GM19043 (cell line): ENCODE results near the gene WWOX.

Experiments
- ATAC-seq: cut with Tn5 transposase; IDR thresholded peaks from one replicate; pipeline ENCODE4 v1.9.1; 2021; ENCODE audit warnings: low read depth; ENCODE audit not compliant: unreplicated experiment

Gene WWOX

DNA sequence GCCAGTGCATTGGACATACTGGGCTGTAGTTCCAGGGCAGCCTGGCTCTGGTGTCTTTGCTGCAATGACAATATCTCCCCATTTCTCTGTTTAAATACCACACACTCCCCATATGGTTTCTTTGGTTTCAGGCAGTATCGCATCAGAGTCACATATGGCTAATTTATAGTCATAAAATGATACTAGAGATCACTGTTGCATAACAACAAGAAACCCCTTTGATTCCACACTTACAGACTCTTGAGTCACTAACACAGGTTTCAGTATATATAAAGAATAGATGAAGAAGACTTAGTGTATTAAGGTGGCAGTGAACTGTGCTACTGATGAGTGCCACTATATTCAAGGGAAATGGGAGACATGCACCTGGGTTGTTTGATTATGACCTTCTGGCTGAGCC, 281.6 kb downstream of the WWOX start:
- ATAC-seq = no peak

DNA sequence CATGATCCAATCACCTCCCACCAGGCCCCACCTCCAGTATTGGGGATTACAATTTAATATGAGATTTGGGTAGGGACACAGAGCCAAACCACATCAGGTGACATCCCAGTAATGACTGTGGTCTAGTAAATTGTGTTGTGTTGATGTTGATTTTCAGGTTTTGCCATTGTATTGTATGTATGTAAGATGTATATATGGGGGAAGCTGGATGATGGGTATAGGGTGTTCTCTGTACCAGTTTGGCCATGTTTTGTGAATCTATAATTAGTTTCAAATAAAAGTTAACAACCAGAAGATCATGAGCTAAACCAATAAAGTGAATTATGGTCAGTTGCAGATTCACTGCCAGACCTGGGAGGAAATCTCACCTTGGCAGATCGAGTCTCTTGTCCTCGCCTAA, 283.7 kb downstream of the WWOX start:
- no peak for ATAC-seq

DNA sequence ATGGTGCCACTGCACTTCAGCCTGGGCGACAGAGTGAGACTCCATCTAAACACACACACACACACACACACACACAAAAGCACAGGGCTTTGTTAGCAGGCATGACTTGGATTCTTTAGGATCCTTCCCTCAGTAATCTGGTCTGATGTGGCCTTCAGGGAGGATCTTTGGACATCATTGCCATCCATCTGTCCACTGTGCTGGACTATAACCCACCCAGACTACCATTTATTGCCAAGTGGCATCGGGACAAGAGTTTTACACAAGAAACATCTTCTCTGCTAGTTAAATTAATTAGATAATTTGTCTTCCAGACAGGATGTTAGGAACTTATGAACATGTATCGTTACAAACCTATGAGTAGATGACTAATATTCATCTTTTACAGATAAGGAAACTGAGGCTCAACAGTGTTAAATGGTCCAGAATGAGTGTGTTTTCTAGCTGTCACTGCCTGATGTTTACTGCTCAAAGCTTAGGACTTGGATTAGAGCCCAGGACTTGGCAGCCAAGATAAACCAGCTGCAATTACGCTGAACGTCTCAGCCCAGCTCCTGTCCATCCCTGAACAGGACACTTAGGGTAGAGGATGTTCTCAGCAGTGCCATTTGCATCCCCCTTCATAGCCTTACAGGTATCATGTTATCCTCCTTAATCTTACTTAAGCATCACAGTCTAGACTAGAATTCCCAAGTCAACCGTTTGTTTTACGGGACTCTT, 285.8 kb downstream of the WWOX start:
- ATAC-seq = no peak

DNA sequence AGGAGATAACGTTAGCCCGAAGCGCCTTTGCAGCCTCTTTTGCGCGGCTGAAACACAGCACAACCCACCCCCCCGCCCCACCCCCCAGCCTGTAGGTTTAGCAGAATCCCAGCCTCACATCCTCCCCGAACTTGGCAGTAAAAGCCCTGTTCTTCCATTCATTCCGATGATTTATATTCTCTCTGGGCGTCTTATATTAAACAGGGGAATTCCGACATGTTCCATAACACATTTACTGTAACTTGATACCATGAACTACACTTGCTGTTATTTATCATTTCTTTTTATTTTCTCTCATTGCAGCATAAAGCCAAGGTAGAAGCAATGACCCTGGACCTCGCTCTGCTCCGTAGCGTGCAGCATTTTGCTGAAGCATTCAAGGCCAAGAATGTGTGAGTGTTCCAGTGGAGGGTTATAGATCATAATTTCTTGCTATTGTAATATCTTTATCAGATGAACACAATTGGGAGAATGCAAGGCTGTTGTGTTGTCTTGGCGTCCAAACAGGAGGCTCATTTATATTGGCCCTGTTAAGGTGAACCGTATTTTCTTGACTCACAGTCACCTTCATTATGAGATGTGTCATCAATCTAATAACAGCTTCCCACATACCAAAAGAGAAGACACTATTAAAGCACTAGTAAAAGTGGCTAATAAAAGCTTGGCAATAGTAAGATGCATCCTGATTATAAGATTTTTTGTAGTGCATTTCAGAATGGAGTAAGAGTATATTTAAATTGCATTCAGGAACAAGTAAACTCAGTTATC, 287.3 kb downstream of the WWOX start:
- no peak for ATAC-seq

DNA sequence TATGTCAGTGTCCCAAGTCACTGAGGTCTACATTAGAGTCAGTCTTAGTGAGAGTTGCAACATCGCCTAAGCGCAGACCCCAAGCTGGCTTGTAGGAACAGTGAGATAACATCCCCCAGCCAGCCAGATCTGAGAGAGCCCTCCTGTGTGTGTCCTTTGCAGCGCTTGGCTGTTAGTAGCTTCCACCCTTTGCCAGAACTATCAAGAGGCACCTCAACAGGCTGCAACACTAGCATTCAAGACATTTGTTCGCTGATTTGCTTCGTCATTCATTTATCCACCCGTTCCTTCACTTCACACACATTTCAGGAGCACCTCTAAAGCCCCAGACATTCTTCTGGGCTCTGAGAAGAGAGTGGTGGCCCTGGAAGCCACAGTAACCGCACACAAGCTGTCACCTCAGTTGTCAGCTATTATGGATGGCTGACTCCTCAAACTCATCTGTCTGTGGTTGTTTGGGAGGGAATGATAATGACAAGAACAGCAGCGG, 289.6 kb downstream of the WWOX start:
- no peak for ATAC-seq

DNA sequence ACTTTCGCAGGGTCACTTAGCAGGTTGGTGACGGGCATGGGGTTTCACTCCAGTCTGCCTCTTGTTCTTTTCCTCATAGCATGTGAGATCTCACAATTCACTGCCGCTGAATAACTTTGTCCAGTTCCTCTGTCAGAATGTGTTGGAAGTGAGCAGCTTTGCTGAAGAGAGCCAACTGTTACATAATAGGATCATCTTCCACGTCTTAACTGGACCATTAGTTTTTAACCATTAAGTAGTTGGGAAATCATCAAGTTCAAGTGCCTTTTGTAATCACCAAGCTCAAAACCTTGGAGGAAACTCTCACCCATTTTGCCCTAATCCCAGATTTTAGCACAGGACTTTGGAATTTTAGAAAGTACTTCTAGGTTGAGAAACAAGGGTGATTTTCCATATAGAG, 290.6 kb downstream of the WWOX start:
- no peak for ATAC-seq

DNA sequence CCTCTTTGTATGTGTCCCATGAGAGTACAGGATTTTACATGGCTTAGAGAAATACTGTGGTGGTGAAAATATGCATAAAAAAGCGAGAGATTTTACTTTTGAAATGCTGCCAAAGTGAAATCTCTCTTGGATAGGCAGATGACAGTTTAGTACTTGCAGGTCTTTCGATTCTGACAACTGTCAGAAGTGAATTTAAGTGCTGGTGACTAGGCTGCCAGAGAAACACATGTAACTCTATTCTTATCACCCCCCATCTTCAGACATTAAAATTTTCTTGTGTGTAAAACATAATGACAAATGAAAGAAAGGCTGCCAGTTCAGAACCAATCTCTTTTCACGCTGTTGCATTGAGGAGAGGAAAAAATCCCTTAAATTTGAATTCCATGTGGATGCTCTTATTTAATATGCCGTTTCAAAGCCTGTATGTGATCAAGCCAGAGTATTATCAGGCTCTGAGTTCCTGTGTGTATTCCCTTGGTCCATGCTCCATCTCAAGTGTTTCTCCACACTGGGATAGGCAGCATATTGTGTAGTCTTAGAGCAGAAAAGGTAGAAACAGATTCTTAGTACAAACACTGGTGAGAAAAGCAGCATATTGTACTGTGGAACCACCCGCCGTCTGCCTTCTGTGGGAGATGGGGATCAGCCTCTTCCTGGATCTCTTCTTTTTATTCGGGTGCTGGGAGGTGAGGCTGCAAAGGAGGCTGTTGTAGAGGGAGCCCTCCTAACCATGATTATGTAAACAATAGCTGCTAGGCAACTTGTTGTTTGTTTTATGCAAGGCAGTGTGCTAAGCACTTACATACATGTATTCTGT, 291.3 kb downstream of the WWOX start:
- no peak for ATAC-seq

DNA sequence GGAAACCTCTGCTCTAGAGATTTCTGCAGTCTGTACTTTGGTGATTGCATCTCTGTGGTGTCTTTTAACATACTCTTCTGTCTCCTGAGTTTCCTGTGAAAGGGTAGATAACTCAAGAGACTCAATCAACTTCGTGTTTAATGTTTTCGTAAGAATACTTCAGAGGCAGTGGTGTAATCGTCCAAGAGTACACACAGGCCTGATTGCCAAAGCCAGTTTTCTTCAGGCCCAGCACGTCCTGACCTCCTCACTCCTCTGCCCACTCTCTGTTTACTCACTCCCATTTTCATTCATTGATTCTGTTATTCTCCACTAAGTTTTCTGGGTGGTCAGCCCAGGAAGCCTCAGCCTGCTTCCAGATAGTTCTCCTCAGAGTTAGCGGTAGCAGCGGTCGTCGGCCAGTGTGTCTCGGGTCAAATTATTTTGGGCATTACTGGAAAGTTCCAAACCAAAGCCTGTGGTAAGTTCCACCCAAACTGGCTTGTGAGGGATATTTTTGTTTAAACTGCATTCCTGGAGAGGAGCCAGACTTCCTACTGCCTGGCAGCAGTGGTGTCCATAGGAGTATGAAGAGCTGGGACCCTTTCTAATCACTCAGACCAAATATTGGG, 293.2 kb downstream of the WWOX start:
- no peak for ATAC-seq

DNA sequence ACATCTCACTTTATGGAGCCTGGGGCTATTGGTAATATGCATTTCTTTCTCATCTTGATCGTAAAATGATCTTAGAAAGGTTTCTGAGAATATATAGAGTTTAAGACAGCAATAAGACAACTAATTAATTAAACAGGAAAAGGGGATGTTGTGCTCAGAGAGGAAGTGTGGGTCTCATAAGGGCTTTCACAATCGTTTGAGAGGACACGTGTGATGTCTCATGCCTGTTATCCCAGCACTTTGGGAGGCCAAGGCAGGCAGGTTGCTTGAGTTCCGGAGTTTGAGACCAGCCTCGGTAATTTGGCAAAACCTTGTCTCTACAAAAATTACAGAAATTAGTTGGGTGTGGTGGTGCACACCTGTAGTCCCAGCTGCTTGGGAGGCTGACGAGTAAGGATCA, 295.6 kb downstream of the WWOX start:
- no peak for ATAC-seq

DNA sequence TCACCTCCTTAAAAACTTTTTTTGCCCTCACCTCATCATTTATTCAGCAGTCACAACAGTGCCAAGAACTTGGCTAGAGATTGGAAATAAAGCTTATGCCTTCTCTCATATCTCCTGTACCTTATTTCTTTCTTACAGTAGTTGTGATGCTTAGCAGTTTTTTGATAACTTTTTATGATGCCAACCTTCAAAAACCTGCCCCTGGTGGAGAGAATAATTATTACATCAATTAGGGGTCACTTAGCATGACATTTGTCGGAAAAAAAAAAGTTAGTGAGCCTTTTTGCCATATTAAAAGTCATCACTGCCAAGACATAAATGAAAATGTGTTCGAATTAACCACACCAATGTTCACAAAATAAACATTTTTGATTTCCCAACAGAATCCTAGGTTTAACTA, 296.6 kb downstream of the WWOX start:
- ATAC-seq = no peak

DNA sequence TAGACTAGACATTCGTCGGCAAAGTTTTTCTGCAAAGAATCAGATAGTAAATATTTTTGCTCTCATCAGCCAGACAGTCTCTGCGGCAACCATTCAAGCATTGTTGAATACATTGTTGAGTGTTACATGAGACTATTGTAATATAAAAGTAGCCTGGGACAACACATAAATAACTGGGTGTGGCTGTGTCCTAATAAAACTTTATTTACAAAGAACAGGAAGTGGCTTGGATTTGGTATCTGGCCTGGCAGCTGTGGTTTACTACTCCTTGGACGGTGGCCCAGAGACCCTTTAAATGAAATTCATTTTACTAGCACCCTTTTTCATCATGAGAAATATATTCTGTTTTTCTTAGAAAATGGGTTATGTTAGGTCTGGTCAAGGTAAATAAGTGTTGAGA, 297.2 kb downstream of the WWOX start:
- no peak for ATAC-seq

DNA sequence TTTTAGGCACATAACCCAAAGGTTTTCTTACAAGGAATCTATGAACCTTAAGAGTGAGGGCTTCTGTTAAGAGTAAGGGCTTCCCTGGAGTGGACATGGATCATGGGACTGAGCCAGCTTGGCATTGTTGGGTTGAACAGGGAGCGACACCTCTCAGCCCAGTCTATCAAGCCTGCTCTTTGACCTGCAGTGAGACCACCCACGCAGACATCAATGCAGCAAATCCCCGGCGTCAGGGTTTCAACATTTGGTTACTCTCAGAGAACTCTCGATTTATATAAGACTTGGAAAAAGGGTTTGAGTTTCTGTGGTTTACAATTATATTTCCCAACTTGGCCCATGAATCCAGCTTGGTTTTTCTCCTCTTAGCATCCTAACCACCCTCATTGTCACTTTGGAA, 299.9 kb downstream of the WWOX start:
- no peak for ATAC-seq

DNA sequence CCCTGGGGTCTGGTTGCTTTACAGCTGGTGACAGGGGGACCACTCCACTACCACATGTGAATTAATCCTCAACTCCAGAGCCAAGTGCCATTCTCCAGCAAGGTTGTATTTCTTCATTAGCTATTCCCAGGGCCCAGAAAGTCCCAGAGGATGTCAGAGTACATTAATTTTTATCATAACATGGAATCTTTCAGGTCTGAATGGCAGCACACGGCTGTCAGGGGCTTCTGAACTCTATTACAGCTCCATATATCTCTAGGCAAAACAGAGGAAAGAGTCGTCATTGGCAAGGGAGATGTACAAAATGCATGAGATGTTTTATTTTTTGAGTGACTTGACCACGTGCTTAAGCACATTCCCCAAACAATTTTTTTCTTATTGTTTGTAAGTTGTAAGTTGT, 303.4 kb downstream of the WWOX start:
- no peak for ATAC-seq

DNA sequence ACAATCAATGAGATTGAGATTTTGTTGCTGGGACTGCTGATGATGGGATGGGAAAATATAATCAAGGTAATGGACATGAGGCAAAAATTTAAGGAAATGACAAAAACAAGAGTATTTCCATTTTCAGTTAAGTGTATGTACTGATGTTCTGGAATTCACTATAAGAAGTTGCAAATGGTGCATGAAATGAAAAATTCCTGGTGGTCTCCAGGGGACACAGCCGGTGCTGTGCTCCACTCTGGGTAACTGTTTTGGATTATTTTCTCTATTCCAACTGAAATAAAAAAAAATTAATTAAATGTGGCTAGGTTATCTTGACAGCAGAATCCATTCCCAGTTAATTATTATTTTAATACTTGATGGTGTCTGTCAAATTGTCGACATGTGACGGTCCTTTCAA, 305.6 kb downstream of the WWOX start:
- ATAC-seq = no peak

DNA sequence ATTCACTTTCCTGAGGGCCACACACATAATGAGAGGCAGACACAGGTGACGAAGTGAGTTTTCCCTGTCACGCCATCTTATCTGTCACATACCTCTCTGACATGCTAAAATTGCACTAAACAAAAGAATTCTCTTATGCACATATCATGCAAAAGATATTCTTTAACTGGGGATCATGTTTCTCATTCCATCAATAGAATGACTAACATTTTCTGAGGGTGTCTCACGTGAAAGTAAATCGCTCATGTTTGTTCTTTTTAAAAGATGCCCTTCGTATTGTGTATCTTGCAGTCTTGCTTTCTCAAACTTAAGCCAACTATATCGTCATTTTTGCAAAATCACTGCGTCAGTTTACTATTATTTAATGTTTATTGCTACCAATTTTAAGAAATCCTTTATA, 306.4 kb downstream of the WWOX start:
- ATAC-seq = no peak

DNA sequence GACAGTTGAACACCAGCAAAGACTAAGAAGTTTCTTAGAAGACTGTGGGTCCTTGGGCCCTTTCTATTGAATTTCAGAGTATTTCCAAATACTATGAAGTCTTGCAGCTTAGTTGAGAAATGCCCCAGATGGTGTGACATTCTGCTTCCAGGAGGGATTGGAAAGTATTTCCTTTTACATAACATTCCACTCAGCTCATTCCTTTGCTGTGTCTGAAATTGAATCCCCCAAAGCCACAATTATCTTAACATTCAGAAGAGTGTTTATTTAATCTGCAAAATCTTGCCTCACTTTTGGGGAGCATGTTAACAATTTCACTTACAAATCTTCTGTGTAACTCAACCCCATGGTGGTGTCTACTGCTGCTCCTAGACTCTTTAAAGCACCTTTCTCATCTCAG, 307.7 kb downstream of the WWOX start:
- ATAC-seq = no peak

DNA sequence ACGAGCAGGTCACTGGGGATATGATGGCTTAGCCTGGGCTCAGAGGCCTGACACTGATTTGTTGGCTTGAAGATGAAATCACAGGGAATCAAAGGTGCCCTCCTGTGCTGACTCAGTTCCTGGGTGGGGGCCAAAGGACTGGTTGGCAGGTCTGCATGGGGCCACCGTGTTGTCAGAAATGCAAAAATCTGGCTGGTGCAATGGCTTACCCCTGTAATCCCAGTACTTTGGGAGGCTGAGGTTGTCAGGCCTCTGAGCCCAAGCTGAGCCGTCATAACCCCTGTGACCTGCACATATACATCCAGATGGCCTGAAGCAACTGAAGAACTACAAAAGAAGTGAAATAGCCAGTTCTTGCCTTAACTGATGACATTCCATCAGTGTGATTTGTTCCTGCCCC, 314.2 kb downstream of the WWOX start:
- no peak for ATAC-seq

DNA sequence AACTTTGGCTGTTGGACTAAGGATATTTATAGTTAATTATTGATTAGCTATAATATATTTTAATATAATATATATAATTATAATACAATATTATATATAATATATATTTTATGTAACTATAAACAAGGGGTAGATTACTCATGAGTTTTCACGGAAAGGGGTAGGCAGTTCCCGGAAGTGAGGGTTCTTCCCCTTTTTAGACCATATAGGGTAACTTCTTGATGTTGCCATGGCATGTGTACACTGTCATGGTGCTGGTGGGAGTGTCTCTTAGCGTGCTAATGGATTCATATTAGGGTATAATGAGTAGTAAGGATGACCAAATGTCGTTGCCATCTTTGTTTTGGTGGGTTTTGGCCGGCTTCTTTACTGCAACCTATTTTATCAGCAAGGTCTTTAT, 315.6 kb downstream of the WWOX start:
- ATAC-seq = no peak

DNA sequence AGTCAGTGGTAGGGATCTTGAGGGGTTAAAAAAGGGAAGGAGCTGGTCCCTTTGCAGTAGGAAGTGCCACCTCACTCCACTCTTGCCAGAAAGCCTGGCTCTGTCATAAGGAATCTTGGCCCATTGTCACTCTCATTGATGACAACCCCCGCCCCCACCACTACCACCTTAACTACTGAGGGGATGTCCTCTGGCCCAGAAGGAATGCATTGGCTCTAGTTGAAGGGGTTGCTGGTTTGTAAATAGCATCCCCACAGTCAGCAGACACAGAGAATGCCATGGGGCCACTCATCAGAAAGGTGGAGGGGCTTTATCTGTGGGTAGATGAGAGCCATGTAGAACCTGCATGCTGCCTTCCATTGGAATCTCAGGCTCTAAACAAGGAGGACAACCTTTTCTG, 316.2 kb downstream of the WWOX start:
- ATAC-seq = no peak

DNA sequence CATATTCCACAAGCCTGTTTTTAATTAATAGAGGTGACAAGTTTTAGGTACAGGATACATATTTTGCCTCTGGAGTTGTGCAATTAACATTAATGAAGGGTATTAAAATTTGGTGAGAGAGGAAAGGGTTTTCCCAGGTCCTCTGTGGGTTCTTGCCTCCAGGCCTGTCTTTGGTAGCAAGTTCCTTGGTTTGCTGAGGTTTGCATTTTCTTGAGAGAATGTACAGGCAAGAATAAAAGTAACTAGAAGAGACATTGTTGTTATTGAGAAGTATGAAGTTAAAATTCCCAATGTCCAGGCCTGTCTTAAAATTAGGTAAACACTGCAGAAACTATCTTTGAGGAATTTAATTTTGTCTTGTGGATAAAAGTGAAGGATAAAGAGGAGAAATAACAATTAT, 316.9 kb downstream of the WWOX start:
- no peak for ATAC-seq

DNA sequence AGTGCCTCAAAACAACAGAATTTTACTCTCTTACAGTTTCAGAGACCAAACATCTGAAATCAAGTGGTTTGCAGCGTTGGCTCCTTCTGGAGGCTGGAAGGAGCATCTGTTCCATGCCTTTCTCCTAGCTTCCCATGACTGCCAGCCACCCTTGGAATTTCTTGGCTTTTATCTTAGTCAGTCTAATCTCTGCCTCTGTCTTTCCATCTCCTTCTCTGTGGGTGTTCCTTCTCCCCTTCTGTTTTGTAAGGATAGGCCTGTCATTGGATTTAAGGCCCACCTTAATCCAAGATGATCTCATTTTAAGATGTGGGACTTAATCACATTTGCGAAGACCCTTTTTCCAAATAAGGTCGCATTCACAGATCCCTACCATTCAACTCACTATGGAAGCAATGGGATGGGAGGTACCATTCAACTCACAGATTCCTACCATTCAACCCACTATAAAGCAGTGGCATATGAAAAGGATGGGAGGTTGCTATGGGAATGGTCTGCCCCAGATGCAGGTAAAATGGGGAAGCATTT, 321.8 kb downstream of the WWOX start:
- ATAC-seq = no peak
